Endodermal cell (in vitro differentiated cells): ENCODE data around the gene NEMP2. TPM values are rescaled to one million over a fixed set of nuclear protein-coding genes. Genes with fewer than 3 reads are reported as not detected.

Source experiments
- DNase-seq: peaks from one replicate; pipeline ENCODE4 v3.0.0-alpha.2; 2017
- H3K27ac ChIP-seq: 2 replicates; pipeline ENCODE4 v1.5.1; 2013; ENCODE audit warnings: mild to moderate bottlenecking, low read depth, low read length, moderate library complexity
- H3K27me3 ChIP-seq: 2 replicates; pipeline ENCODE4 v1.6.1; 2013; ENCODE audit warnings: mild to moderate bottlenecking, low read length, moderate library complexity; ENCODE audit not compliant: insufficient read depth, control insufficient read depth, poor library complexity, severe bottlenecking
- H3K36me3 ChIP-seq: 2 replicates; pipeline ENCODE4 v1.7.0; 2013; ENCODE audit warnings: mild to moderate bottlenecking, low read length, moderate library complexity; ENCODE audit not compliant: control insufficient read depth, insufficient read depth
- H3K4me1 ChIP-seq: one replicate; pipeline ENCODE4 v1.7.0; 2013; ENCODE audit warnings: low read length; ENCODE audit not compliant: control insufficient read depth, insufficient read depth
- H3K4me3 ChIP-seq: 2 replicates; pipeline ENCODE4 v1.5.1; 2013; ENCODE audit warnings: mild to moderate bottlenecking, low read length, moderate library complexity
- H3K9ac ChIP-seq: 2 replicates; pipeline ENCODE4 v1.6.1; 2013; ENCODE audit warnings: mild to moderate bottlenecking, low read length, moderate library complexity; ENCODE audit not compliant: poor library complexity, severe bottlenecking; ENCODE audit errors: extremely low read depth
- H3K9me3 ChIP-seq: 2 replicates; pipeline ENCODE4 v1.6.1; 2013; ENCODE audit warnings: mild to moderate bottlenecking, low read length, moderate library complexity; ENCODE audit not compliant: control insufficient read depth
- H3K27ac Mint-ChIP-seq: 2 replicates; pipeline ENCODE4 v1.8.0; 2020; ENCODE audit warnings: mixed read lengths
- H3K27me3 Mint-ChIP-seq: 2 replicates; pipeline ENCODE4 v1.8.0; 2021; ENCODE audit warnings: mild to moderate bottlenecking, mixed read lengths; ENCODE audit not compliant: insufficient read depth
- H3K36me3 Mint-ChIP-seq: 2 replicates; pipeline ENCODE4 v1.8.0; 2020; ENCODE audit warnings: low read depth, mixed read lengths
- H3K4me1 Mint-ChIP-seq: 2 replicates; pipeline ENCODE4 v1.8.0; 2020; ENCODE audit warnings: mixed read lengths
- H3K4me3 Mint-ChIP-seq: 2 replicates; pipeline ENCODE4 v1.8.0; 2020; ENCODE audit warnings: mild to moderate bottlenecking, moderate library complexity, mixed read lengths
- H3K9me3 Mint-ChIP-seq: 2 replicates; pipeline ENCODE4 v1.8.0; 2020; ENCODE audit warnings: mild to moderate bottlenecking, mixed read lengths
- CTCF ChIP-seq: fragments of 200-600 bp; sonication (generic); conservative IDR thresholded peaks from 2 replicates; pipeline ENCODE4 v1.5.0; 2021; ENCODE audit warnings: antibody characterized with exemption, mild to moderate bottlenecking
- WGBS, 2 experiments: methylation state at CpG; one replicate each; pipeline versions ENCODE4 v1.1.5 to v1.1.7; 2013; ENCODE audit warnings: missing lambda C conversion rate in 2 of 2, mixed read lengths in 1 of 2; ENCODE audit not compliant: insufficient coverage in 1 of 2, insufficient read length in 1 of 2; 5-methylcytosine and 5-hydroxymethylcytosine counted together
- total RNA-seq, 2 donors: library from RNA; stranded (reverse); fragmentation: NEBNext Ultra II Directional in 1 of 2; extraction: Animal tissue kit (Norgen Biotek cat#: 25700) in 1 of 2; gene quantifications; 2 replicates in 1 of 2; 3 replicates in 1 of 2; pipeline ENCODE4 v1.2.1, GENCODE V29; 2021

NEMP2 gene
- total RNA-seq, 2 donors from 2014 or later, result 7.2 to 11.3 TPM

DNA sequence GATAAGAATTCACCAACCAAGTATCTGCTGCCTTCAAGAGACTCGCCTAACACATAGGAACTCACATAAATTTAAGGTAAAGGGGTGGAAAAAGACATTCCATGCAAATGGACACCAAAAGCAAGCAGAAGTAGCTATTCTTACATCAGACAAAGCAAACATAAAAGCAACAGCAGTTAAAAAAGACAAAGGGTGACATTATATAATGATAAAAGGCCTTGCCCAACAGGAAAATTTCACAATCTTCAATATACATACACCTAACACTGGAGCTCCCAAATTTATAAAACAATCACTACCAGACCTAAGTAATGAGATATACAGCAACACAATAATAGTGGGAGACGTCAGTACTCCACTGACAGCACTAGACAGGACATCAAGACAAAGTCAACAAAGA lies 41.4 kb downstream of the NEMP2 start:
- no peaks in the 10 kb centered on the region for H3K27me3 ChIP-seq
- WGBS, 2 experiments, result 79% methylated on average over 2 of the region's 2 CpGs; no CpG with 5 or more reads in 1 of the 2 experiments
- peaks cover 15% of the 10 kb centered on the region for H3K9me3 Mint-ChIP-seq

GRCh38 chr2:190490502-190490901 lies 44.0 kb downstream of the NEMP2 start:
- TF ChIP-seq CTCF, result no peak
- Histone ChIP-seq H3K4me3 (no peak overlapping the region), H3K9me3 (peaks cover 11% of the 10 kb centered on the region), H3K27me3 (no peaks in the 10 kb centered on the region), H3K27ac (no peak overlapping the region), H3K4me1 (no peaks in the 10 kb centered on the region), H3K36me3 (no peaks in the 10 kb centered on the region), H3K9ac (no peak overlapping the region)
- no peak for DNase-seq
- H3K27me3 Mint-ChIP-seq, result no peaks in the 10 kb centered on the region
- H3K36me3 Mint-ChIP-seq, result peaks cover 15% of the 10 kb centered on the region
- peaks cover 13% of the 10 kb centered on the region for H3K4me1 Mint-ChIP-seq
- WGBS, 2 experiments, result 96 to 100% methylated on average over 1 to 3 of the region's 3 CpGs
- H3K9me3 Mint-ChIP-seq, result peaks cover 12% of the 10 kb centered on the region
- no peak overlapping the region for H3K4me3 Mint-ChIP-seq
- H3K27ac Mint-ChIP-seq, result no peak overlapping the region

More for the DNA sequence above, 41.4 kb downstream of the NEMP2 start:
- Histone ChIP-seq H3K9me3 (peaks cover 11% of the 10 kb centered on the region), H3K4me3 (no peak overlapping the region), H3K36me3 (no peaks in the 10 kb centered on the region), H3K27ac (no peak overlapping the region), H3K9ac (no peak overlapping the region), H3K4me1 (no peaks in the 10 kb centered on the region)
- no peak overlapping the region for H3K4me3 Mint-ChIP-seq
- no peaks in the 10 kb centered on the region for H3K27me3 Mint-ChIP-seq
- no peak for TF ChIP-seq CTCF
- H3K4me1 Mint-ChIP-seq, result peaks cover 13% of the 10 kb centered on the region
- H3K36me3 Mint-ChIP-seq, result peaks cover 13% of the 10 kb centered on the region
- no peak overlapping the region for H3K27ac Mint-ChIP-seq
- no peak for DNase-seq

DNA sequence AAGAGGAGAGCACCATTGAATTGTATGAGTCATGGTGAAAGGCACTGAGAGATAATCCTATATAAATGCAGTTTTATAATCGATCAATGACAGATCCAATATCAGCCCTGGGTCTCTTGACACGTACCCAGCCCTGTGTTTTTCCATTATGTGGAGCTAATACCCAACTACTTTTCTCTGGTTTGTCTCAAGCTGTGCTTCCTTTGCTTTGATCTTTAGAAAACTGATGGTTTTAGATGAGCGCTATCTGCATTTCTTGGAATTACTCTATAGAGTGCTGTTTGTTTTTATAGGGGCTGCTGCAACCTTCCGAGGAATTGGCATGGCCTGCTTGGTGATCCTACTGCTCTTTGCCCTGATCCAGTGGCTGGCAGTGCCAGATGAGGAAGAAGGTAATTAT lies 45.0 kb downstream of the NEMP2 start:
- Mint-ChIP-seq H3K4me3 (no peak overlapping the region), H3K36me3 (peaks cover 14% of the 10 kb centered on the region), H3K4me1 (peaks cover 10% of the 10 kb centered on the region), H3K9me3 (peaks cover 12% of the 10 kb centered on the region), H3K27me3 (no peaks in the 10 kb centered on the region), H3K27ac (no peak overlapping the region)
- Histone ChIP-seq H3K9me3 (peaks cover 11% of the 10 kb centered on the region), H3K4me1 (no peaks in the 10 kb centered on the region), H3K27ac (no peak overlapping the region), H3K36me3 (no peaks in the 10 kb centered on the region), H3K27me3 (no peaks in the 10 kb centered on the region), H3K4me3 (no peak overlapping the region), H3K9ac (no peak overlapping the region)
- no peak for DNase-seq
- WGBS, 2 experiments, result 77 to 82% methylated on average over 4 of the region's 4 CpGs
- TF ChIP-seq CTCF, result no peak
